Tibial artery (tissue), 4 donors: Measurements from ENCODE around the gene TNFSF11.
A peak's percentile ranks its signal among the peaks of the same experiment; 100 is the strongest.

Source experiments
- DNase-seq, 2 donors: peaks; one replicate each; pipeline ENCODE4 v3.0.0-alpha.2; 2019
- H3K27ac ChIP-seq, 2 donors: fragments of 200-600 bp; sonication (generic) in 1 of 2; 1 replicate in 1 of 2; 2 replicates in 1 of 2; pipeline ENCODE4 v1.5.1; 2018 to 2019; ENCODE audit warnings: mild to moderate bottlenecking in 1 of 2
- H3K27me3 ChIP-seq, 2 donors: fragments of 200-600 bp; sonication (generic) in 1 of 2; one replicate each; pipeline versions ENCODE4 v1.5.1 to v1.6.0; 2016 to 2019
- H3K36me3 ChIP-seq, 3 donors: fragments of 200-600 bp; sonication (generic) in 2 of 3; one replicate each; pipeline ENCODE4 v1.5.1; 2016 to 2019; ENCODE audit warnings: mild to moderate bottlenecking in 2 of 3
- H3K4me1 ChIP-seq, 4 donors: fragments of 200-600 bp; sonication (generic) in 2 of 4; 1 replicate in 3 of 4; 2 replicates in 1 of 4; pipeline ENCODE4 v1.5.1; 2016 to 2019
- H3K4me3 ChIP-seq, 2 donors: fragments of 200-600 bp; sonication (generic) in 1 of 2; 1 replicate in 1 of 2; 2 replicates in 1 of 2; pipeline ENCODE4 v1.5.1; 2018 to 2019; ENCODE audit warnings: mild to moderate bottlenecking in 2 of 2
- H3K9me3 ChIP-seq, 3 donors: fragments of 200-600 bp; sonication (generic) in 1 of 3; one replicate each; pipeline ENCODE4 v1.5.1; 2016 to 2019
- CTCF ChIP-seq, 2 experiments: fragments of 200-600 bp in 1 of 2; fragments of 450-650 bp in 1 of 2; IDR thresholded peaks; one replicate each; pipeline ENCODE4 v1.5.1; 2017 to 2019; ENCODE audit warnings: antibody characterized with exemption in 2 of 2, mild to moderate bottlenecking in 1 of 2, moderate library complexity in 1 of 2
- intact Hi-C: fragments of 100-400 bp; cut with DNase I; formaldehyde crosslinking; loops from one replicate; pipeline ENCODE4 v1.15.0; 2023; ENCODE audit warnings: low total_unique reads

TNFSF11 gene

GRCh38 chr13:42574011-42574410, at the start of gene TNFSF11:
TSS of gene TNFSF11 (plus strand) at chr13:42574152. CDS start at chr13:42574304, 152 bp downstream.
- peak within 1 kb of the TSS; percentile 12 to 38 for H3K4me3 ChIP-seq
- no peak within 1 kb of the TSS for H3K27ac ChIP-seq
- DNase-seq, result no peak
- H3K9me3 ChIP-seq, result no peaks in the 10 kb centered on the region
- no peak for TF ChIP-seq CTCF (IDR thresholded peaks at IDR 0.05)
- intact Hi-C loops, result no loop called here
- peaks cover 0 to 30% of the 10 kb centered on the region in 2 donors for H3K27me3 ChIP-seq
- peaks cover 0 to 14% (median 7%) of the 10 kb centered on the region in 4 donors for H3K4me1 ChIP-seq
- no peaks in the 10 kb centered on the region for H3K36me3 ChIP-seq

- Histone ChIP-seq H3K27ac (no peak overlapping the region), H3K27me3 (no peaks in the 10 kb centered on the region), H3K4me1 (no peaks in the 10 kb centered on the region), H3K9me3 (no peaks in the 10 kb centered on the region), H3K36me3 (no peaks in the 10 kb centered on the region), H3K4me3 (no peak overlapping the region)
- intact Hi-C loops, result no loop called here
- TF ChIP-seq CTCF (IDR thresholded peaks at IDR 0.05), result no peak
- DNase-seq, result no peak
Observed at GRCh38 chr13:42524487-42525034, 49.4 kb upstream of the TNFSF11 start.

GRCh38 chr13:42525035-42525504, 48.9 kb upstream of the TNFSF11 start:
- Histone ChIP-seq H3K36me3 (no peaks in the 10 kb centered on the region), H3K4me3 (no peak overlapping the region), H3K27me3 (no peaks in the 10 kb centered on the region), H3K4me1 (no peaks in the 10 kb centered on the region), H3K9me3 (no peaks in the 10 kb centered on the region), H3K27ac (no peak overlapping the region)
- TF ChIP-seq CTCF (IDR thresholded peaks at IDR 0.05), result no peak
- DNase-seq, result no peak
- intact Hi-C loops, result no loop called here

GRCh38 chr13:42526276-42526675, 47.7 kb upstream of the TNFSF11 start:
- intact Hi-C loops, result no loop called here
- Histone ChIP-seq H3K4me3 (no peak overlapping the region), H3K9me3 (no peaks in the 10 kb centered on the region), H3K27me3 (no peaks in the 10 kb centered on the region), H3K4me1 (no peaks in the 10 kb centered on the region), H3K36me3 (no peaks in the 10 kb centered on the region), H3K27ac (no peak overlapping the region)
- DNase-seq, result no peak
- no peak for TF ChIP-seq CTCF (IDR thresholded peaks at IDR 0.05)

- no peak for DNase-seq
- H3K27ac ChIP-seq, result no peak overlapping the region
- H3K4me3 ChIP-seq, result no peak overlapping the region
- H3K9me3 ChIP-seq, result no peaks in the 10 kb centered on the region
- no peak for TF ChIP-seq CTCF (IDR thresholded peaks at IDR 0.05)
- no peaks in the 10 kb centered on the region for H3K4me1 ChIP-seq
- intact Hi-C loops, result no loop called here
- H3K27me3 ChIP-seq, result no peaks in the 10 kb centered on the region
- no peaks in the 10 kb centered on the region for H3K36me3 ChIP-seq
Observed at GRCh38 chr13:42526804-42527203, 47.1 kb upstream of the TNFSF11 start.
